Stimulated activated CD4-positive, alpha-beta T cell treated with anti-CD3 and anti-CD28 coated beads, TNF-alpha, amount 100 ng/mL, for 48 hours (primary cell): ENCODE data around the gene AK8.
"Not testable (repeated sequence)": the region's sequence is repeated elsewhere in the genome, so short reads cannot be mapped to it uniquely, and the experiment has no call there.

Source experiments
- DNase-seq, 3 donors: peaks; one replicate each; pipeline ENCODE4 v3.0.0-alpha.2; 2020; ENCODE audit warnings: low read depth in 3 of 3

Gene AK8

DNA sequence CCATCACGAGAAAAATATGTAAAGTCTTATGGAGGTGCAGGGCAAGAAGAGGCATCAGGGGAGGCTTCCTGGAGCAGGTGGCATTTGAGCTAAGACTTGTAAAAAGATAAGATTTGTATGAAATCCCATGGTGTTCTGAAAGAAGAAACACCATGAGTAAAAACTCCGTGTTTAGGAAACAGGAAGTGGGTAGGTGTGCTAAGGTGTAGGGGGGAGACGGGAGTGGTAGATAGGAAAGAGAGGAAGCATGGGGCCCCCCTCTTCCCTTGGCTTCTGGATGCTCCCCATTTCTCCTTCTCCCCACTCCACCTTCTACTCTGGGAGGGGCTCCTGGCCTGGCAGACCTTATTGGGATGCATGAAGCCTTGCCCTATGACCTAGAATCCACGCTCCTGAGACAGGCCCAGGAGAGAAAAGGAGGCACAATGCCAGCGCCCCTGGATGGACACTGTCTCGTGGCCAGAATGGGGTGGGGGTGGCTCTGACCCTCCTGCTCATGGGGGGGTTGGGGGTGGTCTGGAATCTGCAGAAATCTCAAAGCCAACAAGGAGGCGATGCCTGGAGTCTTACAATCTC, 104.2 kb downstream of the AK8 start:
- no peak for DNase-seq

DNA sequence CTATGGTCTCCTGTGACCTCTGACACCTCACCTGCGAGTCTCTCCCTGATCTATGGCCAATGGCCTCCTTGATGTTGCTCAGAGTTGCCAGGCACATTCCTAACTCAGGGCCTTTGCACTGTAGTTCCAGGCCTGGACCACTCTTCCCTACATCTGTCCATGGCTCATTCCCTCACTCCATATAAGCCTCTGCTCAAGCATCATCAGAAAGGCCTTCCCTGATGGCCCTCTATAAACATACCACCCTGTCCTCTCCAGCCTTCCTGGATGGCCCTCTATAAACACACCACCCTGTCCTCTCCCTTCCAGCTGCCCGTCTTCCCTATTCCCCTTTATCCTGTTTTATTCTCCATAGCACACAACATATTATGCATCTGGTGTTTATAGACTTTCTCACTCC, 105.0 kb downstream of the AK8 start:
- DNase-seq, result no peak

DNA sequence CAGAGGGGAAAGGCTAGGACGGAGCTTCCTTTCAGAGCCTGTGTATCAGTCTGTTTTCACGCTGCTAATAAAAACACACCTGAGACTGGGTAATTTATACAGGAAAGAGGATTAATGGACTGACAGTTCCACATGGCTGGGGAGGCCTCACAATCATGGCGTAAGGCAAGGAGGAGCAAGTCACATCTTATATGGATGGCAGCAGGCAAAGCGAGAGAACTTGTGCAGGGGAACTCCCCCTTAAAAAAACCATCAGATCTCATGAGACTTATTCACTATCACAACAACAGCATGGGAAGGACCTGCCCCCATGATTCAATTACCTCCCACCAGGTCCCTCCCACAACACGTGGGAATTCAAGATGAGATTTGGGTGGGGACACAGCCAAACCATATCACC, 106.3 kb downstream of the AK8 start:
- not testable (repeated sequence) for DNase-seq

DNA sequence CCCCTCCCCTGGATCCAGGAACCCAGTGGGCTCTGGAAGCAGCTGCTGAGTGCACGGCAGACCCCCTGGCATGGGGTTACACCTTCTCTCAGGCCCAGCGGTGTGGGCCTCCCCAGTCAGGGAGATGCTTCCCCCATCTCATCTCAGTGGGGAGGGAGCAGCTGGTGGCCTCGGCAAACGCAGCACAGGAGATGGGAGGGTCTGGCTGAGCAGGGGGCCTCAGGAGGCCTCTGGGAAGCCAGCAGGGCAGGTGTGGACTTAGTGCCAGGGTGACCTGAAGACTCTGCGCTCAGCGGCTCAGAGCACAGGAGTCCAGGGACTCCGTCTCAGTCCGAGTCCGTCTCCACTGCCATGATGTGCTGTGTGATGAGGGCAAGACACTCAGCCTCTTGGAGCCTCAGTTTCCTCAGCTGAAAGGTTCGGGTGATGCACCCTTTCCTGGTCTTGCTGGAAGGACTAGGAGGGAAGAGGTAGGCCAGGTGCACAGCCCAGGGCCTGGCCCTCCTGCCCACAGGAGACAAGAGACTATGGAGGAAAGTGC, 107.2 kb downstream of the AK8 start:
- DNase-seq, result no peak

DNA sequence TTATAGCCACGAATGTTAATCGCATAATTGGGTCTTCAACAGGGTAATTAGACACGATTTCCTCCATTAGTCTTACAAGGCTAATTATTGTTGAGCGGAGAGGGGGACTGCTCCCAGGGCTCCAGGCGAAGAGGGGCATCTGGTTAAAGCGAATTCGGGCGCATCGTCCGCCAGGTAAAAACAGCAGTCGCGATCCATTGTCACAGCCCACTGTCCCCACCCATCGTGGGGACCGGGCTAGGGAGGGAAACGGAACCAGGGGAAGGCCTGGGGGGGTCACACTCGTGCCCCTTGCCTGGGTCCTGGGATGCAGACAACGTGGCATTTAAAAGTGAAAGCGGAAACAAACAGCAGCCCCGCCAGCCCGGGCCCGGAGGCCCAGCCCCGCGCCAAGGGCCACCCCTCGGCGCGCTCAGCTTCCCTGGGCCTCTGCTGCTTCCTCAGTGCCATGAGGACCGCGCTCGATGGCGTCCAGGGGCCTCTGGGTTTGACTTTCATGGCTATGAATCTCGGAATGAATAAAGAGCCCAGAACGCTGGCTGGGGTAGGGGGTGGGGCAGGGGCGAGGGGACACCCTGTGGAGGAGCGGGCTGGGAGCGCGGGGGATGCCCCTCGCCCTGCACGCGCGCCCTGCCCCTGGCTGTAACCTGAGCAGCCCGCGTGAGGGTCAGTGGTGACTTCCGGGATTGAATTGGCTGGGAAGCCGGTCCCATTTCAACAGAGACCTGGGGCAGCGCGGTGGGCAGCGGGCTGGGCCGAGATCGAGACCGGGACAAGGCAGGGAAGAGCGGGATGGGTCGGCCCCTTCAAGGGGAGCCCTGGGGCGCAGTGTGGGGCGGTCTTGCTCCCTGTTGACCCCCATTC, 107.9 kb downstream of the AK8 start:
- peak in 2 of 3 donors; percentile 26 to 53 for DNase-seq

DNA sequence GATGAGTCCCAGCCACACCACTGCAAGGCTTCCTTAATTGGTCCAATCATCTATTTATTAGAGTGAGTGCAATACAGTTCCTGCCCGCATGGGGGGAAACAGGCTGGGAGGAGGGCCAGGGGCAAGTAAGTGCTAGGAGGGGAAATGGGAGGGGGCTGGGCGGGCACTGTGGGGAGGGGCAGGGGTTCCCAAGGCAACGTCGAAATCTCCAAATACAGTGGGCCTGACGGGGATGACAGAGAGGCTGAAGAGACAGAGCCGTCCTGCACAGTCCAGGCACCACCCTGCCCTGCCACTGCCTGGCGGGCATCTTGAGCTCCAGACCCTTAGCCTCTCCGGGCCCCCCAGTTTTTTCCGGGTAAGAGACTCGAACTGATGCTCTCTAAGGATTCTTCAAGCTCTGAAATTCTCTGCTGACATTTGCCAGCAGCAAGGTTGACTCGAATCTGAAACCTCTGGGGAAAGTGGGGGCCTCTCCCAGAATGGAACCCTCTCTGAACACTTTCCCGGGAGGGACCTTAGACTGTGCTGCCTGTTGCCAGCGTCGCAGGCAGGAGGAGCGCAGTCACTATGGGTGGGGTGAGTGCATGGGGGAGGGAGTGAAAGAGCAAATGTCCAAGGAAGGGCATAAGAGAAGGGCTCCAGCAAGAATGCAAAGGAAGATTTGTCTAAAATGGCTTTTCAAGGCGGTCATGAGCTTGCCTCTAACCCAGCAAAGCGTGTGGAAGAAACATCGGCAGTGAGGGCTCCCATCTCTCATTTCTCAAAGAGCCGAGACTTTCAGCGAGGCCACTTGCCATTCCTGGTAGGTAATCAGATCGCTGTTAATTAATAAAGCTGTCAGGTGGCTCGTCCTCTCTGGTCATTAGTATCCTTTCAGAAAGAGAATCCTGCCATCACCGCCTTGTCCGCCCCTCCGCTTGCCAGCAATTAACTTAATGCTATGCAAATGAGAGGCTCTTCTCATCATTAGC, 108.9 kb downstream of the AK8 start:
- DNase-seq, result peak; percentile 37 to 63 (median 38)

DNA sequence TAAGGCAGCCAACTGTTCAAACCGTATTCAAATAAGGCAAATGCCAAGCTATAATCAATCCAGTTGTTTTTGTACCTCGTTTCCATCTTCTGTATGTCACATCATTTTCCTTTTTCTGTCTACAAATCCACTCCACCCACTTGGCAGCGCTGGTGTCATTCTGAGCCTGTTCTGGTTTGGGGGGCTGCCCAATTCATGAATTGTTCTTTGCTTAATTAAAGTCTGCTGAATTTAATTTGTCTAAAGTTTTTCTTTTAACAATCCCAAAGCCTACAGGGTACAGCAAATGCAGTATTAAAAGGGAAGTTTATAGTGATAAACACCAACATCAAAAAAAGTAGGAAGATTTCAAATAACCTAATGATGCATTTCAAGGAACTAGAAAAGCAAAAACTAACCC, 114.5 kb downstream of the AK8 start:
- DNase-seq, result no peak

DNA sequence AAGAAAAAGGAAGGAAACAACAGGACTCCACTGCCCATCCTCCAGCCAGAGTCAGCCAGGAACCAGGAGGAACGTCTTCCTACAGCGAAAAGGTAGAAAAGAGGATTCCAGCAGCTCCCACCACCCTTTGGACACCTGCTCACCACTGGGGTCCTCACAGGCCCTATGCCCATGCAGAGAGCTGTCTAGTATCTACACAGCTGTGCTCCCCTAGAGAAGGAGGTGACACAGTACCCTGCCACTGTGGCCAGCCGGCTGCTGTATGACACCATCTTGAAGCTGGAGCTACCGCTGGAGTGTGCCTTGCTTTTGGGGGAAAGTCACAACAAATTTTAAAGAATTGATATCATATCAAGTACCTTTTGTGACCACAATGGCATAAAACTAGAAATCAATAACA, 115.2 kb downstream of the AK8 start:
- DNase-seq, result no peak

DNA sequence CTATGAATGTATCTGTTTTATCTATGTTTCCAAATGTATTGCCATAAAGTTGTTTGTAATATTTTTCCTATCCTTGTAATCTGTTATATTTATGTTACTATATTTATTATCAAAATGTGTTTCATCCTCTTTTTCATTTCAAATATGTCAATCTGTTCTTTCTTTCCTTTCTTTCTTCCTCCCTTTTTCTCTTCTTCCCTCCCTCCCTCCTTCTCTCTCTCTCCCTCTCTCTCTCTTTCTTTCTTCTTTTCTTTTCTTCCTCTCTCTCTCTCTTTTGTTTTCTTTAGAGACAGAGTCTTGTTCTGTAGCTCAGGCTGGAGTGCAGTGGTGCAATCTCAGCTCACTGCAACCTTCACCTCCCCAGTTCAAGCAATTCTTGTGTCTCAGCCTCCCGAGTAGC, 116.5 kb downstream of the AK8 start:
- no peak for DNase-seq

DNA sequence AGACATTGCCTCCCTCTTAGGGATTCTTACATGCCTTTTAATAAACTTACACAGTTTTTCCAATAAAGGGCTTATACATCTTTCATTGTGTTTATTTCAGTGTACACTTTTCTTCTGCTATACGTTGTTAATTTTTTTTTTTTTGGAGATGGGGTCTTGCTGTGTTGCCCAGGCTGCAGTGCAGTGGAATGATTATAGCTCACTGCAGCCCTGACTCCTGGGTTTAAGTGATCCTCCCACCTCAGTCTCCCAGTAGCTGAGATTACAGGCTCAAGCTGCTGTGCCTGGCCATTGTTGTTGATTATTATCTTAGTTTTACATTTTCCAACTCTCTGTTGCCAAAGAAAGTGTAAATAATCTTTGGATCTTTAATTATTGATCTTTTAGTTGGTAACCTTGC, 118.0 kb downstream of the AK8 start:
- no peak for DNase-seq

DNA sequence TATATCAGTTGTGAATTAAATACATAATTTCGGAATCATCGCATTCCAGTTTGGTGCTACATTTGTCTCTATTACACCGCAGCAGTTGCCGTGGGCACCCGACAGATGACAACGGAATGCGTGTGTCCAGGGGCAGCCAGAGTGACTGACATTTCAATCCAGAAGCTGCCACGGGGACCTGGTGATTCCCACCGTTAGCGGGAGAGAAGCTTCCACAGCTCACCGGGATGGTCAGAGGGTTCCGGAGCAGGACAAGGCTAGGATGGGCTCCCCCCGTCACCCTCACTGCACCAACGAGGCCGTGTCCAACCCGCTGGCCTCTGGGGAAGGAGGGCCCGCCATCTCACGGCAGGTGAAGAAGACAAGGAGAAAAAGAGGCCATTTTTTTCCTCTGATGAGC, 121.1 kb downstream of the AK8 start:
- no peak for DNase-seq

DNA sequence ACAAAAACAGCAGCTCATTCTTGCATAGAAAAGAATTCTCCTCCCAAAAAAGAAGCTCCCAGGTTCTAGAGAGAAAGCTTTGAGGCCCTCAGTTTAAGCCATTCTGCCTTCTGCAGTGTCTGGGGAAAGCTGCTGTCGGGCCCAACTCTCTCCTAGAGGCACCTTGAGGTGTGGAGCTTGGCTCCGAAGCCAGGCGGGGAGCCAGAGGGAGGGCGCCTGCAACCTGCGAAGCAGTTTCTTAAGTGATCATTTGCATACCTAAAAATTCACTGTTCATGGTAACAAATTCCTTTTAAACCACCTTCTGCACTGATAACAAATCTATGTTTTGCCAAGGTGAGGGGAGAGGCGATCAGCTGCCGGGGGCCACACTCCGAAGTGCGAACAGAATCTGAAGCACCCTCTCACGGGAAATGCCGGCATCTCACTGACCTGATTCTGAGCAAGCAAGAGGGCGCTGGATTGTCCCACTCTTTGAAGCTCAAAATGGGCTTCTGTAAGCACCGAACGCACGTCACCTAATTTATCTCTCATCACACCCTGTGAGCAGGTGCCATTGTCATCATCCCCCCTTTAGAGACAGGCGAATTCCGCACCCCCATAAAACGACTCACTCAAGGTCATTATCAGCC, 121.8 kb downstream of the AK8 start:
- DNase-seq, result no peak

DNA sequence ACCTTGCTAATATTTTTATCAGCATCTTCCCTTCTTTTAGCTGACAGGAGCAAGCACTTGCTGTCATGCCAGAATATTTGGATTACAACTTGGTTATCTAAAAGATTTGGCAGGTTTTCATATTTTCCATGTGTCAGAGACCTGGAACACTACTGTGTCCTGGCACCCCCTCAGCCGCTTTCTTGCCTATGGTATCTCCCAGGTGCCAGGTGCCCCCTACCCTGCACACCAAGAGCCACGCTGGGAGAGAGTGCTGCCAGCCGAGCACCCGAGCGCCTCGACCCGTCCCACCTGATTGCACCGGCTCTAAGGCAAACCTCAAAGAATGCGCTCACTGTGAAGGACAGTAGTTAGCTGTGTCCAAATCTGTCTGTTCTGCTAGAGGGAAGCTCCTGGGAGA, 123.0 kb downstream of the AK8 start:
- no peak for DNase-seq

DNA sequence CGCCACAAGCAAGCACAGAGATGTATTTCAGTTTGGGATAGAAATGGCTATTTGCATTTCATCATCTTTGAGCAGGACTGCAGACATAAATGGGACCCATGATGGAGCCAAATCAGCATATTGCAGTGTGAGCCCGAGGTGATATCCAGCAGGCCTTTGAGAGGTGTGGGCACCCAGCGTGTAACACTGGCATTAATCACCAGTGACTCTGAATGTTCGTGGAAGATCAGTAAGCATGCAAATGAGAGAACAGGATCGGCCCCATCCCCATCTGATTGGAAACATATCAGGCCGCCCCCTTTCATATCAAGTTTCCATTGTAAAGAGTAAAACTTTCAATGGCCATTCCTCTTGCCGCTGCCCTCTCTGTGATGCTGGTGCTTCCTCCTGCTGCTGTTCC, 123.8 kb downstream of the AK8 start:
- no peak for DNase-seq

DNA sequence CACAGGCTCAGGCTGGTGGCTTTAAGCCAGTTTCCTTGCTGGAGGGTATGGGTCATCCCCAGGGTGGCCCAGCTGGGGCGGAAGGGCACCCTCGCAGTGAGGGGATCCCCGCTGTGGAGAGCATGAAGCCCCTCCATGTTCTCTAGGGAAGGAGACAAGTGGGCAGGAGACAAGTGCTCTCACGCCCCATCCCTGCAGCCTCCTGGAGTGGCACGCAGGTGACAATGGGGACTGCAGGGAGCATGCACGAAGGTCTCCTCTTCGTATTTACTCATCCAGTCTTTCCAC, 124.5 kb downstream of the AK8 start:
- no peak for DNase-seq

DNA sequence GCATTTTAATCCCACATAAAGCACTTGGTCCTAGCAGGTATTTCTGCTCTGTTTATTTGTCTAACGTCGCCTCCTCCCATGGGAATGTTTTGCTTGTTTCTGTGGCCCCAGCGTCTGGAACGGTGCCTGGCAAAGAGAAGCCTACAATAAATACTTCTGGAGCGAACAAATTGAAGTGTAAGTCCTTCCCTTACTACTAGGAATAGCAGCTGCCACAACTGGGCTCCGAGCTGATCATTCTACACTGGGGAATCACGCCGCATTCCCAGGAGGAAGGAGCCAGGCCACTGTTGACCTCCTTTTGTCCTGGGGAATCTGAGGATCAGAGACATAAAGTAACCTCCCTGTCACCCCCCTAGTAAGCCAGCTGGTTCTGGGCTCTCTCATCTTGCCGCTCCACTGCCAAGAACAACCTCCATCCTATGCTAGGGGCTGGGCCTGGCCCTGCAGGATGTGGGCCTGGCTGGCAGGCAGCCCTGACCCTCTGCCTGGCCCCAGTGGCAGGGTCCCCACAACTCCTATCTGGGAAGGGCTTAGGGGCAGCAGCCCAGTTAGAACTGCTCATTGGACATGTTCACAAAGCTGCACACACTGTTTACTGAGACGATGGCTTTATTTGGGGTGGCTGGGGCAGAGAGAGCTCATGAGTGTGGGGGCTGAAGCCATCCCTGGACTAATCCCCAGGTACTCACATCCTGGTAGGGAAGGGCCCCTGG, 125.0 kb downstream of the AK8 start:
- DNase-seq, result no peak

DNA sequence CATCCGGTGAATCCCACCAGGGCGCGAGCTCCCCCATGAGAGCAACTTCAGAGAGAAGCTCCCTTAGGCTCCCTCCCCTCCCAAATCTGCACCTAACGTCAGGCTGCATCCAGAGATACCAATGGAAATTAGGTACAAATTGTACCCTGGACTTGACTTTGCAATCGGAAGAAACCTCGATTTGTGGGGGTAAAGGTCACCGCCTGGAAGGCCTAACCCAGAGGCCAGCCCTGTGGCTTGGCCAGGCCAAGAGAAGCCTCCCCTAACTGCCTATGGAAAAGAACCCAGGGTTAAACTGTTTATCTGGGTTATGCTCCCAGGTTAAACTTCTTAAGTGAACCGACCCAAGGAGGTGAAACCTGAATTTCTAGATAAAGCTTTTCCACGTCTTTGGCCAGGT, 127.4 kb downstream of the AK8 start:
- DNase-seq, result no peak

DNA sequence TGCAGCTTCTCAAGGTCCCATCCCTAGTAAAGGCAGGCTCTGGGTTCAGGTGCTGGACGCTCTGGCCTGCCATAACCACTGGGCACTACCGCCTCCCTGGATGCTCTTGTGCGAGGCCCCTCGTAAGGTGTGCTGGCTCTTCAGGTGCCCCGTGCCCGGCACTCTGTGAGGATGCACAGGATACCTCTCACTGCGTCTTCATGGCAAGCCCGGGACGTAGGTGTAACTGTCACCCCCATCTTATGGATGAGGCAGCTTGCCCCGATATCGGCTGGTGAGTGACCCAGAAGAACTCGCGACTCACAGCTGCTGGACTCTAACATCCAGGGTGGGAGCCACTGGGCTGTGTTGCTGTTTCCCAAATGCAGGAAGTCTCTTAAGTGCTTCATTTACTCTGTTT, 128.8 kb downstream of the AK8 start:
- no peak for DNase-seq

DNA sequence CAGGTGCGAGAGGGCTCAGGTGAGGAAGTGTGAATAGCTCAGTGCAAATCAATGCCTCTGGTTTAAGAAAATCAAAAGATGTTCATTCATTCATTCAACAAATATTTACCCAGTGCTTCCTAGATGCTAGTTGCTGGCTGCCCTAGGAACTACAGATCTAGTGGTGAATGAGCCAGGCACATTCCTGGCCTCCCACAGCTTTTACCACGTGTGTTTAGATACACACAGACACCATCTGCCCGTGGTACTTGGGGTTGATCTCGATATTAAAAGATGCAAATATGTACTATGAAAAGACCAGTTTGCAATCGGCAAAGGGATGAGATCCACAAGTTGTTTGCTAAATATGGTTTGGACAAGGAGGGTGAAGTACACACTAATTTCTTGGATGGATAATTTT, 129.6 kb downstream of the AK8 start:
- DNase-seq, result no peak

DNA sequence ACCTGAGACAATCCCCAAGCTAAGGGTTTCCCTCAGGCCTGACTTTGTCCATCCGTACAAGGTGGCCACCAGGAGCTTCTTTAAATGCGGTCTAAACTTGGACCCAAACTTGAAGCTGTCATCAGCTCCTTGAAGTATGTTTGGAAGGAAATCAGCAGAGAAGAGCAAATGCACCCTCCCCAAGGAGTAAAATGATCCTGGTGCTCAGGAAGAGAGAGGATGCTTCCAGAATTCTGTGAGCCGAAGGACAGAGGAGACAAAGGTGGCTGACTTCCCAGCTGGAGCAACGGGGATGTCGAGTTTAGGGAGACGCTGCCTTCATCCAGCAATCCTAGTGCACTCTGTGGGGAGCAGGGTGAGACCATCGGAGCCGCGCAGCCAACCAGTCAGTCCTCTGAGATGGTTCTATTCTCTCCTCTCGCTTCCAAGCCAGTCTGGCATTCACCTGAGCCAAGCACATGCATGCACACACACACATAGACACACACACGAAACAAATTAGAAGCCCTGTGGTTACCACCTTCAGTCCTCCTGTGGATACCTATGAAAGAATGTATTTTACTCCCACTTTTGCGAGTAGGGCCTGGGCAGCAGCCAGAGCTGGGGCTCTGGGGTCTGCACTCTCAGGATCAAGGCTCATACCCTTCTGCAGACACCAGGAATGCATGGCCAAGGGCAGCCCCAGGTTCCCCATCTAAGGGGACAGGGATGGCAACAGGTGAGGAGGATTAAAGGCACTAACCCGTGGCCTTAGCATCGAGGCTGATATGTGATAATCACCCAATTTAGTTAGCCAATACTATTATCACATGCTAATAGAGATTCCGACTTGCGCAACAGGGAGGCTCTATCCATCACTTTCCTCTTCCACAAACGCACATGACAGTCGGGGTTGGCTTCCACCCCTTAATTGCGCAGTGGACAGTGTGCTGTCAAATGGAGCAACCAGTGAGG, 132.1 kb downstream of the AK8 start:
- DNase-seq, result no peak
